ENCODE data around the gene CLUH.
"Not testable (repeated sequence)": the region's sequence is repeated elsewhere in the genome, so short reads cannot be mapped to it uniquely, and the experiment has no call there.

Gene CLUH

GRCh38 chr17:2703606-2704005 lies 8.0 kb downstream of the CLUH start:
- DNase-seq (ENCODE audit: low read depth in 2 of 3, low spot score in 1 of 3) = no peak

GRCh38 chr17:2703181-2703580 lies 8.4 kb downstream of the CLUH start:
- DNase-seq (ENCODE audit: low read depth in 2 of 3, low spot score in 1 of 3) = no peak

GRCh38 chr17:2701996-2702741 lies 9.4 kb downstream of the CLUH start:
- DNase-seq (ENCODE audit: low read depth in 2 of 3, low spot score in 1 of 3) = no peak

- DNase-seq (ENCODE audit: low read depth in 2 of 3, low spot score in 1 of 3) = no peak
Measured at GRCh38 chr17:2701161-2701995, 10.2 kb downstream of the CLUH start.

GRCh38 chr17:2700491-2701141 lies 10.9 kb downstream of the CLUH start:
- no peak for DNase-seq (ENCODE audit: low read depth in 2 of 3, low spot score in 1 of 3)

GRCh38 chr17:2700030-2700490 lies 11.5 kb downstream of the CLUH start:
- no peak for DNase-seq (ENCODE audit: low read depth in 2 of 3, low spot score in 1 of 3)

GRCh38 chr17:2699216-2699805 lies 12.3 kb downstream of the CLUH start:
- not testable (repeated sequence) for DNase-seq (ENCODE audit: low read depth in 2 of 3, low spot score in 1 of 3)

- no peak for DNase-seq (ENCODE audit: low read depth in 2 of 3, low spot score in 1 of 3)
Measured at GRCh38 chr17:2697611-2698162, 13.9 kb downstream of the CLUH start.

GRCh38 chr17:2695961-2696760 lies 15.4 kb downstream of the CLUH start:
- no peak for DNase-seq (ENCODE audit: low read depth in 2 of 3, low spot score in 1 of 3)

- DNase-seq (ENCODE audit: low read depth in 2 of 3, low spot score in 1 of 3) = no peak
Measured at GRCh38 chr17:2695243-2695960, 16.2 kb downstream of the CLUH start.

GRCh38 chr17:2694381-2695242 lies 17.0 kb downstream of the CLUH start:
- no peak for DNase-seq (ENCODE audit: low read depth in 2 of 3, low spot score in 1 of 3)

GRCh38 chr17:2693561-2694380 lies 17.8 kb downstream of the CLUH start:
- no peak for DNase-seq (ENCODE audit: low read depth in 2 of 3, low spot score in 1 of 3)

- DNase-seq (ENCODE audit: low read depth in 2 of 3, low spot score in 1 of 3) = no peak
Measured at GRCh38 chr17:2692781-2693135, 18.8 kb downstream of the CLUH start.

GRCh38 chr17:2691965-2692780 lies 19.4 kb downstream of the CLUH start:
- DNase-seq (ENCODE audit: low read depth in 2 of 3, low spot score in 1 of 3) = no peak

GRCh38 chr17:2691069-2691871 lies 20.3 kb downstream of the CLUH start:
- DNase-seq (ENCODE audit: low read depth in 2 of 3, low spot score in 1 of 3) = no peak
